HG03460 (cell line): ENCODE results near the gene KLF13.

Source experiments
- ATAC-seq: cut with Tn5 transposase; IDR thresholded peaks from one replicate; pipeline ENCODE4 v1.9.1; 2021; ENCODE audit not compliant: unreplicated experiment

Gene KLF13

GRCh38 chr15:31331389-31331788 lies 4.8 kb downstream of the KLF13 start:
- ATAC-seq, result no peak

GRCh38 chr15:31332020-31332680 lies 5.5 kb downstream of the KLF13 start:
- no peak for ATAC-seq

GRCh38 chr15:31332681-31333071 lies 6.0 kb downstream of the KLF13 start:
- ATAC-seq, result no peak

GRCh38 chr15:31333119-31333518 lies 6.5 kb downstream of the KLF13 start:
- no peak for ATAC-seq

- no peak for ATAC-seq
Measured at GRCh38 chr15:31333820-31334219, 7.2 kb downstream of the KLF13 start.

- no peak for ATAC-seq
Measured at GRCh38 chr15:31335989-31336592, 9.5 kb downstream of the KLF13 start.

GRCh38 chr15:31336593-31337295 lies 10.1 kb downstream of the KLF13 start:
- ATAC-seq, result no peak

GRCh38 chr15:31337352-31338031 lies 10.9 kb downstream of the KLF13 start:
- ATAC-seq, result no peak

- ATAC-seq, result peak; percentile 56
Measured at GRCh38 chr15:31338318-31338878, 11.8 kb downstream of the KLF13 start.

GRCh38 chr15:31338879-31339557 lies 12.4 kb downstream of the KLF13 start:
- peak; percentile 51 for ATAC-seq

- no peak for ATAC-seq
Measured at GRCh38 chr15:31339558-31339895, 12.9 kb downstream of the KLF13 start.

GRCh38 chr15:31340047-31340446 lies 13.4 kb downstream of the KLF13 start:
- no peak for ATAC-seq

- no peak for ATAC-seq
Measured at GRCh38 chr15:31340592-31340991, 14.0 kb downstream of the KLF13 start.

GRCh38 chr15:31341071-31341470 lies 14.4 kb downstream of the KLF13 start:
- no peak for ATAC-seq

GRCh38 chr15:31341496-31342195 lies 15.0 kb downstream of the KLF13 start:
- no peak for ATAC-seq

- ATAC-seq, result no peak
Measured at GRCh38 chr15:31342381-31342780, 15.7 kb downstream of the KLF13 start.

GRCh38 chr15:31342781-31343626 lies 16.4 kb downstream of the KLF13 start:
- no peak for ATAC-seq

- no peak for ATAC-seq
Measured at GRCh38 chr15:31343831-31344230, 17.2 kb downstream of the KLF13 start.

- no peak for ATAC-seq
Measured at GRCh38 chr15:31344266-31344665, 17.6 kb downstream of the KLF13 start.
